ENCODE results near the gene LONRF3. TPM values are rescaled to one million over a fixed set of nuclear protein-coding genes. Genes with fewer than 3 reads are reported as not detected.
A peak's percentile ranks its signal among the peaks of the same experiment; 100 is the strongest.

LONRF3 gene
- total RNA-seq, 1 experiment from 2014 or later, result not detected

GRCh38 chrX:118974908-118975671 is 672 bp downstream of the LONRF3 start (continued):
- TF ChIP-seq GTF2I (CRISPR knock-in tag; conservative IDR thresholded peaks at IDR 0.05) (no peak), MXD4 (CRISPR knock-in tag; IDR thresholded peaks at IDR 0.05; ENCODE audit: borderline replicate concordance) (no peak), PREB (CRISPR knock-in tag; IDR thresholded peaks at IDR 0.05; ENCODE audit: borderline replicate concordance) (no peak), JAZF1 (CRISPR knock-in tag; IDR thresholded peaks at IDR 0.05) (no peak), FOXK1 (CRISPR knock-in tag; IDR thresholded peaks at IDR 0.05) (peak; percentile 53; the same call in 1 of the 2 replicates), ATF3 (CRISPR knock-in tag; conservative IDR thresholded peaks at IDR 0.05) (no peak), TEAD1 (CRISPR knock-in tag; IDR thresholded peaks at IDR 0.05) (no peak), ELF4 (CRISPR knock-in tag; IDR thresholded peaks at IDR 0.05; ENCODE audit: low read depth) (no peak), ATF1 (CRISPR knock-in tag; IDR thresholded peaks at IDR 0.05) (no peak), NR1H2 (CRISPR knock-in tag; IDR thresholded peaks at IDR 0.05) (no peak), CREM (CRISPR knock-in tag; IDR thresholded peaks at IDR 0.05) (no peak), STAT6 (CRISPR knock-in tag; conservative IDR thresholded peaks at IDR 0.05; ENCODE audit: low read depth) (no peak), AR (CRISPR knock-in tag; IDR thresholded peaks at IDR 0.05) (no peak), SOX15 (CRISPR knock-in tag; IDR thresholded peaks at IDR 0.05) (no peak), MAX (CRISPR knock-in tag; IDR thresholded peaks at IDR 0.05) (peak; percentile 81; the same call in 1 of the 2 replicates), MLX (CRISPR knock-in tag; IDR thresholded peaks at IDR 0.05) (no peak), TCF7 (CRISPR knock-in tag; IDR thresholded peaks at IDR 0.05; ENCODE audit: low read depth) (no peak), ZNF317 (CRISPR knock-in tag; IDR thresholded peaks at IDR 0.05; ENCODE audit: borderline replicate concordance, low read depth) (no peak), RORB (CRISPR knock-in tag; IDR thresholded peaks at IDR 0.05) (no peak), ZNF232 (CRISPR knock-in tag; IDR thresholded peaks at IDR 0.05) (no peak; the same call in 1 of the 2 replicates), EMX1 (CRISPR knock-in tag; IDR thresholded peaks at IDR 0.05) (no peak), USF2 (CRISPR knock-in tag; IDR thresholded peaks at IDR 0.05) (no peak), RELA (CRISPR knock-in tag; IDR thresholded peaks at IDR 0.05; ENCODE audit: borderline replicate concordance) (no peak), GRHL2 (CRISPR knock-in tag; IDR thresholded peaks at IDR 0.05; ENCODE audit: insufficient replicate concordance, severe bottlenecking) (no peak), SMAD3 (CRISPR knock-in tag; IDR thresholded peaks at IDR 0.05; ENCODE audit: borderline replicate concordance) (0 out of 2 replicates have a peak, but pooled peaks have one; percentile 47), NR3C1 (CRISPR knock-in tag; conservative IDR thresholded peaks at IDR 0.05; ENCODE audit: low read depth) (no peak), ZNF671 (CRISPR knock-in tag; IDR thresholded peaks at IDR 0.05) (no peak), ZNF121 (CRISPR knock-in tag; IDR thresholded peaks at IDR 0.05) (no peak), CREB1 (CRISPR knock-in tag; IDR thresholded peaks at IDR 0.05) (0 out of 2 replicates have a peak, but pooled peaks have one; percentile 42), ZMAT4 (CRISPR knock-in tag; IDR thresholded peaks at IDR 0.05) (no peak), ZNF138 (CRISPR knock-in tag; conservative IDR thresholded peaks at IDR 0.05) (no peak)
